ENCODE results near the gene PSMB7. TPM values are rescaled to one million over a fixed set of nuclear protein-coding genes. Genes with fewer than 3 reads are reported as not detected.

The PSMB7 gene
- total and polyA plus RNA-seq, 2 of the 13 experiments (the other 11 are each of a cell fraction or from before 2014, with no cell fraction given) = 259 to 291 TPM

- TF ChIP-seq NFAT5 (CRISPR knock-in tag; IDR thresholded peaks at IDR 0.05) (peak; percentile 44; the same call in 1 of the 2 replicates), ZNF280D (CRISPR knock-in tag; IDR thresholded peaks at IDR 0.05) (peak; percentile 86), ZBTB42 (CRISPR knock-in tag; IDR thresholded peaks at IDR 0.05) (no peak), ZNF501 (CRISPR knock-in tag; IDR thresholded peaks at IDR 0.05) (peak; percentile 91), RXRB (CRISPR knock-in tag; IDR thresholded peaks at IDR 0.05; ENCODE audit: borderline replicate concordance) (peak; percentile 64; the same call in 1 of the 2 replicates), ONECUT2 (CRISPR knock-in tag; IDR thresholded peaks at IDR 0.05) (0 out of 2 replicates have a peak, but pooled peaks have one; percentile 34), DMAP1 (CRISPR knock-in tag; IDR thresholded peaks at IDR 0.05) (peak; percentile 77; the same call in 1 of the 2 replicates), ZNF607 (CRISPR knock-in tag; IDR thresholded peaks at IDR 0.05; ENCODE audit: borderline replicate concordance) (0 out of 2 replicates have a peak, but pooled peaks have one; percentile 43), ZNF761 (CRISPR knock-in tag; conservative IDR thresholded peaks at IDR 0.05) (no peak), HMGXB4 (CRISPR knock-in tag; IDR thresholded peaks at IDR 0.05; ENCODE audit: borderline replicate concordance in 1 of 2, low read depth in 1 of 2) (peak; percentile 71), KLF16 (CRISPR knock-in tag; IDR thresholded peaks at IDR 0.05) (peak in 1 of 2 experiments; percentile 90; a peak in 1 of 4 replicates), ESRRA (CRISPR knock-in tag; IDR thresholded peaks at IDR 0.05; ENCODE audit: low read depth) (0 out of 2 replicates have a peak, but pooled peaks have one; percentile 18), ZNF644 (CRISPR knock-in tag; IDR thresholded peaks at IDR 0.05; ENCODE audit: low read depth) (peak; percentile 35; the same call in 1 of the 2 replicates), POLR2AphosphoS2 (IDR thresholded peaks at IDR 0.05; ENCODE audit: low read depth, low read length) (0 out of 2 replicates have a peak, but pooled peaks have one; percentile 39), NR2F6 (IDR thresholded peaks at IDR 0.05) (0 out of 2 replicates have a peak, but pooled peaks have one; percentile 43), NR2F6 (CRISPR knock-in tag; IDR thresholded peaks at IDR 0.05) (peak; percentile 19; the same call in 1 of the 2 replicates), TOE1 (CRISPR knock-in tag; IDR thresholded peaks at IDR 0.05) (peak; percentile 66; the same call in 1 of the 2 replicates), RBM39 (IDR thresholded peaks at IDR 0.05; ENCODE audit: low read depth, low read length, poor library complexity, severe bottlenecking) (peak; percentile 60), MEF2D (CRISPR knock-in tag; IDR thresholded peaks at IDR 0.05) (peak; percentile 73)
Measured at GRCh38 chr9:124415102-124415851, at the start of gene PSMB7 (continued).
